ENCODE measurements around the gene TNS2. TPM values are rescaled to one million over a fixed set of nuclear protein-coding genes. Genes with fewer than 3 reads are reported as not detected.

The TNS2 gene
- total and polyA plus RNA-seq, 9 of the 15 experiments (the other 6 are each of a cell fraction or from before 2014, with no cell fraction given) = 0.28 to 3.1 (median 1.2) TPM; not detected in 1

DNA sequence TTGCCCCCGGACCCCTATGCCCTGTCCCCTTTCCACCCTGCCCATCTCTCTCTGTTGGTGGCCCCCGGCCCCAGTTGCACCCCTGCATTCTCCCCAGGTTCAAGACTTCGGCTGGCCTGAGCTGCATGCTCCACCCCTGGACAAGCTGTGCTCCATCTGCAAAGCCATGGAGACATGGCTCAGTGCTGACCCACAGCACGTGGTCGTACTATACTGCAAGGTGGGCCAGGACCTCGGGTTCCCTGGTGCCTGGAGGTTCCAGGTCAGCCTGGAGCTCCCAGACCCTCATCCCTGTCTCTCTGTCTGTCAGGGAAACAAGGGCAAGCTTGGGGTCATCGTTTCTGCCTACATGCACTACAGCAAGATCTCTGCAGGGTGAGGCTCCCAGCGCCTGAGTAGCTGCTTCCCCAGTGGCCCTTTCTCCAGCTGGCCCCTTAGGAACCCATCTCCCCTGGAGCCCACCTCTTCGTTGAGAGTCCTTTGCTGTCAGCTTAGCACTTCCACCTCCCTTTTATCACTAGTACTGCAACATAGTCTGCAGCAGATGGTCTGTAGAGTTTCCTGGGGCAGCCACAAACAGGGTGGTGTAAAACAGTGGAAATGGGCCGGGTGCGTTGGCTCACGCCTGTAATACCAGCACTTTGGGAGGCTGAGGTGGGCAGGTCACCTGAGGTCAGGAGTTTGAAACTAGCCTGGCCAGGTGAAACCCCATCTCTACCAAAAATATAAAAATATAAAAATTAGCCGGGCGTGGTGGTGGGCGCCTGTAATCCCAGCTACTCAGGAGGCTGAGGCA, 5.8 kb downstream of the TNS2 start:
- no peak overlapping the region for H3K4me3 ChIP-seq
- peaks cover 7% of the 10 kb centered on the region; the same call in 2 of the 3 replicates for H3K79me2 ChIP-seq (ENCODE audit: control insufficient read depth, insufficient read depth, low read length)
- no peak for TF ChIP-seq ZNF696 (CRISPR knock-in tag; conservative IDR thresholded peaks at IDR 0.05)
- TF ChIP-seq, protein P1, sequence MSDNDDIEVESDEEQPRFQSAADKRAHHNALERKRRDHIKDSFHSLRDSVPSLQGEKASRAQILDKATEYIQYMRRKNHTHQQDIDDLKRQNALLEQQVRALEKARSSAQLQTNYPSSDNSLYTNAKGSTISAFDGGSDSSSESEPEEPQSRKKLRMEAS (CRISPR knock-in tag; IDR thresholded peaks at IDR 0.05) = 0 out of 2 replicates have a peak, but pooled peaks have one; percentile 25
- peaks cover 2% of the 10 kb centered on the region; the same call in 1 of the 3 replicates for H3K36me3 ChIP-seq (ENCODE audit: control insufficient read depth, insufficient read depth, low read length)
- ATAC-seq = no peak
- ChIA-PET POLR2A (interaction anchor here (0.6 to 2.1 kb wide), 10 partner anchors 8 to 428 kb away, joined by 3 to 8 read pairs (median 3); no protein-coding TSS in a partner anchor), CTCF (ENCODE audit: low intra/inter-chr PET ratio) (no interaction called here)
- BruUV-seq (replicated peaks) = no TSS peak
- DNase-seq (ENCODE audit: extremely low read depth in 1 of 4, low spot score in 3 of 4) = no peak
- H3K4me2 ChIP-seq (ENCODE audit: insufficient read depth, low read length) = no peak overlapping the region
- peaks cover 20 to 86% of the 10 kb centered on the region in 2 experiments; a peak in 4 of 5 replicates for H3K4me1 ChIP-seq (replicated peaks in 1 of 2; ENCODE audit: control insufficient read depth in 2 of 2, insufficient read depth in 2 of 2, low read length in 2 of 2)
- WGBS (ENCODE audit: insufficient coverage, low coverage, missing lambda C conversion rate) = 64% methylated on average over 12 of the region's 15 CpGs
- FAIRE-seq = no peak
- in situ Hi-C loops (cut with MboI) (no loop called here), intact Hi-C loops (cut with micrococcal nuclease) (no loop called here)
- no peaks in the 10 kb centered on the region for H4K20me1 ChIP-seq (replicated peaks; ENCODE audit: control insufficient read depth, insufficient read depth, low read length)
- H3K9ac ChIP-seq (ENCODE audit: insufficient read depth in 1 of 2, low read depth in 2 of 2, low read length in 2 of 2) = peak overlapping the region in 1 of 2 experiments; percentile 77; a peak in 2 of 4 replicates
- no peak overlapping the region for H2AFZ ChIP-seq (ENCODE audit: low read depth, low read length)
- H3K9me3 ChIP-seq (replicated peaks; ENCODE audit: control insufficient read depth, insufficient read depth, low read depth, low read length) = no peaks in the 10 kb centered on the region
- no peaks in the 10 kb centered on the region for H3K27me3 ChIP-seq (ENCODE audit: control insufficient read depth in 2 of 2, insufficient read depth in 2 of 2, low read length in 2 of 2)
- H3K9me1 ChIP-seq (ENCODE audit: control insufficient read depth, insufficient read depth, low read length) = no peaks in the 10 kb centered on the region
- no peak overlapping the region for H3K27ac ChIP-seq (ENCODE audit: extremely low read depth, low read depth, low read length)

DNA sequence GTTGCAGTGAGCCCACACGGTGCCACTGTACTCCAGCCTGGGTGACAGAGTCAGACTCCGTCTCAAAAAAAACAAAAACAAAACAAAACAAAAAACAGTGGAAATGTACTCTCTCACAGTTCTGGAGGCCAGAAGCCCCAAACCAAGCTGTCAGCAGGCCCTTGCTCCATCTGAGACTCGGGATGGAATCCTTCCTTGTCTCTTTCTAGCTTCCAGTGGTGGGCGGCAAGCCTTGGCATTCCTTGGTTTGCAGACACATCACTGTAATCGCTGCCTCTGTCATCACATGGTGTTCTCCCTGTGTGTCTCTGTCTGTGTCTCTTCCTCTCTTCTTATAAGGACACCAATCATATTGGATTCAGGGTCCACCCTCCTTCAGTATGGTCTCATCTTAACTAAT, 6.4 kb downstream of the TNS2 start:
- in situ Hi-C loops (cut with MboI) (no loop called here), intact Hi-C loops (cut with micrococcal nuclease) (no loop called here)
- ChIA-PET POLR2A (interaction anchor here (0.6 to 1.8 kb wide), 7 partner anchors 10 to 427 kb away, joined by 3 to 8 read pairs (median 3); partner anchors contain the start of gene AAAS), CTCF (ENCODE audit: low intra/inter-chr PET ratio) (no interaction called here)
- H3K4me2 ChIP-seq (ENCODE audit: insufficient read depth, low read length) = no peak overlapping the region
- H3K36me3 ChIP-seq (ENCODE audit: control insufficient read depth, insufficient read depth, low read length) = peaks cover 2% of the 10 kb centered on the region; the same call in 1 of the 3 replicates
- 50% methylated on average over 5 of the region's 5 CpGs for WGBS (ENCODE audit: insufficient coverage, low coverage, missing lambda C conversion rate)
- DNase-seq (ENCODE audit: extremely low read depth in 1 of 4, low spot score in 3 of 4) (no peak), ATAC-seq (no peak), FAIRE-seq (peak; percentile 73)
- H3K9me1 ChIP-seq (ENCODE audit: control insufficient read depth, insufficient read depth, low read length) = no peaks in the 10 kb centered on the region
- no peak overlapping the region for H3K9ac ChIP-seq (ENCODE audit: insufficient read depth in 1 of 2, low read depth in 2 of 2, low read length in 2 of 2)
- peaks cover 15 to 85% of the 10 kb centered on the region in 2 experiments; a peak in 4 of 5 replicates for H3K4me1 ChIP-seq (replicated peaks in 1 of 2; ENCODE audit: control insufficient read depth in 2 of 2, insufficient read depth in 2 of 2, low read length in 2 of 2)
- no peak overlapping the region for H3K27ac ChIP-seq (ENCODE audit: extremely low read depth, low read depth, low read length)
- BruUV-seq (replicated peaks) = no TSS peak
- H3K4me3 ChIP-seq = no peak overlapping the region
- H3K9me3 ChIP-seq (replicated peaks; ENCODE audit: control insufficient read depth, insufficient read depth, low read depth, low read length) = no peaks in the 10 kb centered on the region
- H3K79me2 ChIP-seq (ENCODE audit: control insufficient read depth, insufficient read depth, low read length) = peaks cover 7% of the 10 kb centered on the region; the same call in 2 of the 3 replicates
- H2AFZ ChIP-seq (ENCODE audit: low read depth, low read length) = no peak overlapping the region
- no peaks in the 10 kb centered on the region for H3K27me3 ChIP-seq (ENCODE audit: control insufficient read depth in 2 of 2, insufficient read depth in 2 of 2, low read length in 2 of 2)
- H4K20me1 ChIP-seq (replicated peaks; ENCODE audit: control insufficient read depth, insufficient read depth, low read length) = no peaks in the 10 kb centered on the region
- TF ChIP-seq ILF3 (IDR thresholded peaks at IDR 0.05; ENCODE audit: borderline replicate concordance) (no peak), IRF1 (CRISPR knock-in tag; IDR thresholded peaks at IDR 0.05; ENCODE audit: borderline replicate concordance) (no peak), ZNF75A (CRISPR knock-in tag; IDR thresholded peaks at IDR 0.05) (no peak), CBX2 (IDR thresholded peaks at IDR 0.05; ENCODE audit: insufficient read depth, low read length, poor library complexity, severe bottlenecking) (no peak), MEIS2 (IDR thresholded peaks at IDR 0.05; ENCODE audit: partially characterized antibody) (no peak), ZNF124 (CRISPR knock-in tag; IDR thresholded peaks at IDR 0.05) (no peak), ETV6 (IDR thresholded peaks at IDR 0.05; ENCODE audit: borderline replicate concordance in 1 of 2, low read depth in 2 of 2, low read length in 1 of 2) (no peak), ETV6 (CRISPR knock-in tag; IDR thresholded peaks at IDR 0.05; ENCODE audit: borderline replicate concordance) (no peak), LARP7 (IDR thresholded peaks at IDR 0.05) (no peak)
